HG02840 (cell line): Measurements from ENCODE around the gene C1QB.
"Not testable (repeated sequence)": the region's sequence is repeated elsewhere in the genome, so short reads cannot be mapped to it uniquely, and the experiment has no call there.

Experiments used
- ATAC-seq: cut with Tn5 transposase; IDR thresholded peaks from one replicate; pipeline ENCODE4 v1.9.1; 2021; ENCODE audit warnings: mild to moderate bottlenecking, moderate library complexity, moderate number of reproducible peaks; ENCODE audit not compliant: unreplicated experiment, low FRiP score

Gene C1QB

DNA sequence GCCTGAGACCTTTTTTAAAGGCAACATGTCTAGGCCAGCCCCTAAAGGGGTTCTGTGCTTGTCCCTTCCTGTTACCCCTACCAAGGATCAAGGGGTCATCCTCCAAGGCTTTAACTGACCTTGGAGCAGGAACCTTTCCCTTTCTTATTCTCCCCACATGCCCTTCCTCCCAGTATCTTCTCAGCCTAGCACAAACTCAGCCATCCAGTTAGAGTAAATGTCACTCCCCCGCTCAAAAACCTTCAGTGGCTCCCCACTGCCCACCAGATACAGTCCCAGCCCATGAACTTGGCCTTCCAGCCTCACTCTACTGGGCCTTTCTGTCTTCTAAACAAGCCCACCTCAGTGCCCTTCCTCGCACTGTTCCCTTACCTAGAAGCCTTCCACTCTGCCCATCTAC, 8.8 kb downstream of the C1QB start:
- ATAC-seq = no peak

DNA sequence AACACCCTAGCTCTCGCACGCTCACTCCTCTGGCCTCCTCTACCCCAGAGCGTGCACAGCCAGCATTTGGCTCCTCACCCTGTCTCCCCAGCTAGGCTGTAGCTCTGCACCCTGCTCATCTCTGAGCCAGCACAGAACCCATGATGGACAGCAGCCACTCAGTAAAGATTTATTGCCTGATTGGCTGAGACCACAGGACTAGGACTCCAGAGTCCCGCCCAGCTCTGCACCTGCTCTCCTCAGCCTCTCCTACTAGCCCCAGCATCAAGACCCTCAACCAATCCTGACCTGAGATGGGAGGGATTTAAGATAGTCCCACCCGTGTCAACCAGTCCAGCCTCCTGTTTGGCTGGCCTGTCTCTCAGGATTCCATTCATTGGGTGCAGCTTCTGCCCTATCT, 9.3 kb downstream of the C1QB start:
- no peak for ATAC-seq

GRCh38 chr1:22662986-22663408, 10.0 kb downstream of the C1QB start:
- no peak for ATAC-seq

DNA sequence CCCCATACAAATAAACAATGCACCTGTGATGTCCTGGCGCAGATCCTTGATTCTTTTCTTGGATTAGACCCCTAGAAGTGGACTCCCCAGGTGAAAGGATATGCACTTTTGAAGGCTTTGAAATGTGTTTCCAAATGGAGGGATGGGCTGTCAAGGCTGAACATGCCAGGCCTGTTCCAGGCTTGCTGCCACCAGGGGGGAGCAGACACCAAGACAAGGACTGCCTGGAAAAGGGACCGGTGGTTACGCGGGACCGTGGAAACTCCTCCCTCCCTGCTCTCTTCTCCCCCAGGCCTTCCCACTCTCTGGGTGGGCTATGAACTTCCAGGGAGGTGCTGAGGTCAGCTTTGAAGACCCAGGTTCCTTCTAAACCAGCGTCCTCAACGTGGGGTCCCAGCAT, 12.7 kb downstream of the C1QB start:
- ATAC-seq = no peak

GRCh38 chr1:22666412-22666811, 13.4 kb downstream of the C1QB start:
- no peak for ATAC-seq

DNA sequence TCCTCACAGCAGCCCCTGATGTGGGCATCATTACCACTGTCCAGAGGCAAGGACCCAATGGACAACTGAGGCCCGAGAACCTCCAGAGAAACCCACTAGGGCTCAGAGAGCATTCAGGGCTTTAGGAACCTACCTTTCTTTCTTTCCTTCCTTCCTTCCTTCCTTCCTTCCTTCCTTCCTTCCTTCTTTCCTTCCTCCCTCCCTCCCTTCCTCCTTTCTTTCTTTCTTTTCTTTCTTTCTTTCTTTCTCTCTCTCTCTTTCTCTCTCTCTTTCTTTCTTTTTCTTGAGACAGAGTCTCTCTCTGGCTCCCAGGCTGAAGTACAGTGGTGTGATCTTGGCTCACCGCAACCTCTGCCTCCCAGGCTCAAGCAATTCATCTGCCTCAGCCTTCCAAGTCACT, 15.8 kb downstream of the C1QB start:
- not testable (repeated sequence) for ATAC-seq

DNA sequence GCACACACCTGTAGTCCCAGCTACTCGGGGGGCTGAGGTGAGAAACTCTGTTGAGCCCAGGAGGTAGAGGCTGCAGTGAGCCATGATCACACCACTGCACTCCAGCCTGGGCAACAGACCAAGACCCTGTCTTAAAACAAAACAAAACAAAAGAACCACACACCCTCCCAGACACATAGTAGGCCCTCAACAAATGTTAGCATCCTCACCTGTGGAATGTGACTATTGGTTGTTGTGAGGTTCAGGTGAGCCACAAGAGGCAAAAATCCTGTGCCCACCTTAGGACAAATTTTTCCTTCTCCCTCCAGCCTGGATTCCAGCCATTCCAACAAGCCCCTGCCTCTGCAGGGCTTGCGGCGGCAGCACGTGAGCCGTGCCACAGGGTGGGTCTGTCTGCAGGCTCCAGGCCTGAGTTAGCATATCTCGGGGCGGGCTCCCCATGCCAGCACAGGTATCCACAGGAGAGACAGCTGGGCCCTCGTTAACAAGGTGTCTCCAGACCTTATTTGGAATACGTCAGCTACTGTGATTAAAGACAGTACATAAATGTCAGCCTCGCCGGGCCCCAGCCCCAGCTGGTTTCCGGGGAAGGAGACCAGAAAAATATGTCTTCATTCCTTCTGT, 17.4 kb downstream of the C1QB start:
- ATAC-seq = no peak

DNA sequence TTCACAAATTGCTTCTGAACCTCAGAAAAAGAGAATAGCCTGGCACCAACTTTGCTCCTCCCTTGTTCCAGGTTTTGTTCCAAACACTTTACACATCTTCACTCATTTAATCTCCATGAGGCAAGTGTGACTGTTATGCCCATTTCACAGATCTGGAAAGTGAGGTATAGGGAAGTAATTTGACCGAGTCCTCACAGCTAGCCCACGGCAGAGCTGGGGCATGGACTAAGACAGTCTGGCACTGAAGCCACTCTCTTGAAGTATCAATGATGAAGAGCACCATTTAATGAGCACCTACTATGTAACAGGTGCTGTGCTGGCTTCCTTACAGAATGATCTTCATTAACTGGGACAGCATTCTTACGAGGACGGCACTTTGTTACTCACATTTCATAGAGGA, 19.0 kb downstream of the C1QB start:
- no peak for ATAC-seq

DNA sequence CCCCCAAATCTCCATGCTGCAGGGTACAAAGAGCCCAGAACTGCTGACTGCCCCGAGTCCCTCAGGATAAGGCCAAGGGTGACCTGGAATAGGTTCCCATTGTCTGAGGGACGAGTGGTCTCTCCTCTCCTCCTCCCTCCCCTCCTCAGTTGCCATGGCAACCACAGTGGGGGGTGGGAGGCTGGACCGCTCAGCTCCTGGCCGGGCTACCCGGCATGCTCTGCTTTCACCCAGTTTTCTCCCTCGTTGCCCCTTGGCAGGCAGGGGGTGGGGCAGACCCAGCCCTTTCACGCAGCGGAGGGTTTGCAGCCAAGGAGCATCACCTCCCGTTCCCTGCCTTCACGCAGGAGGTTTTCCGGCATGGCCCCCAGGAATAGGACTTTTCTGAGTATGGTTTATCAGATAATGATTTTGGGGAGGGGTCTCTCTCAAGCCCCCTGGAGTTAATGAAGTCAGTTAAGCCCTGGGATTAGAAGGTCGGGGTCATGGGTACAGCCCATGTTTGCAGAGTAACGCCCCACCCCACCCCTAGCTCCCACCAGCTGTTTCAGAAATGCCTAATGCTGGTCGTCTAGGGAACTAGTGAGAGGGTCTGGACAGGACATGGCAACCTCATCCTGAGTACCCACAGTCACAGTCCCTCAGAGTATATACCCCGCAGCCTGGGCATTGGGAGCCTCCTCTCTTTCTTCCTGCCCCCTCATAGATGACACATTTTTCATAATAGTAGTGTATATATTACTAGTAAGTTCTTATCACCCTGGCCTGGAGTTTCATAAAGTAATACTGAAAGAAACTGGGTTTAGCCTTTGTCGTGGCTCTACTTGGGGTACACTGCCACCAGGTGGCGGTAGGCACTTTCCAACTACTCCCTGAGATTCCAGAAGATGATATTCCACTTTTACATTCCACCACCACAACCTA, 20.7 kb downstream of the C1QB start:
- no peak for ATAC-seq

- ATAC-seq = no peak
Observed at GRCh38 chr1:22674410-22674749, 21.3 kb downstream of the C1QB start.

DNA sequence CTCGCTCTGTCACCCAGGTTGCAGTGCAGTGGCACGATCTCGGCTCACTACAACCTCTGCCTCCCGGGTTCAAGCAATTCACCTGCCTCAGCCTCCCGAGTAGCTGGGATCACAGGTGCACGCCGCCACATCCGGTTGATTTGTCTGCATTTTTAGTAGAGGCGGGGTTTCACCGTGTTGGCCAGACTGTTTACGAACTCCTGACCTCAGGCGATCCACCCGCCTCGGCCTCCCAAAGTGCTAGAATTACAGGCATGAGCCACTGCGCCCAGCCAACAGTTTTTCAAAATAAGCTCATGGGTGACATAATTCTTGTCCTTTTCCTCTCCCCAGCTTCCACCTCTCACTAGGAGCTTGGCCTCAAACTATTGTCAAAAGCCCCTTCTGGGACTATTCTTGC, 23.1 kb downstream of the C1QB start:
- not testable (repeated sequence) for ATAC-seq

DNA sequence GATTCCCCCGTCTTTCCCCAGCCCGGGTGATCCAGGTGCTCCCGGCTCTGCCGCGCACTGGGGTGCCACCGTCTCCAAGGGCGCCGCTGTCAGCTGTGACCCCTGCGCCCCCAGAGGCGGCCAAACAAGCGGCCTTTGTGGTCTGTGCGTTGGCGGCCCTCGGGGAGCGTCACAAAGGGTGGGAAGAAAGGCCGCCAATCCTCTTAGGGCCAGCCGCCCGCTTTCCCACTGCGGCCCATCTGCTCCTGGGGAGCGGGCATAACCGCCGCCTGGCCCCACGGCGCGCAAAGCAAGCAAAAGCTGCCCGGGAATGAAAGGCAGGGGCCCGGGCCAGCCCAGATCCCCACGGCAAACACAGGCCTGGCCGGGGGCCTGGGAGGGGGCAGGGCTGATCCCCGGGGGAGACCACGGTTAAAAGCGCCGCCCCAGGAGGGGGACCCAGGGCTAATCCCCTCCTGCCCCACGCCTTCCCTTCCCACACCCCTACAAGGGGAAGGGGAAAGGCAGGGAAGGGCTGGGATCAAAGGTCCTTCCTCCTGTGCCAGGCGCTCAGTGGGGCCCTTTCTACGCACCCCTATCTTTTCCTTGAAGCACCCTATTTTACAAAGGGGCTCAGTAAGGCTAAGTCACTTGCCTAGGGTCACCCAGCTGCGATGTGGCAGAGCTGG, 24.0 kb downstream of the C1QB start:
- ATAC-seq = no peak

- ATAC-seq = no peak
Observed at GRCh38 chr1:22677931-22678896, 25.2 kb downstream of the C1QB start.

- ATAC-seq = no peak
Observed at GRCh38 chr1:22680726-22681125, 27.7 kb downstream of the C1QB start.

DNA sequence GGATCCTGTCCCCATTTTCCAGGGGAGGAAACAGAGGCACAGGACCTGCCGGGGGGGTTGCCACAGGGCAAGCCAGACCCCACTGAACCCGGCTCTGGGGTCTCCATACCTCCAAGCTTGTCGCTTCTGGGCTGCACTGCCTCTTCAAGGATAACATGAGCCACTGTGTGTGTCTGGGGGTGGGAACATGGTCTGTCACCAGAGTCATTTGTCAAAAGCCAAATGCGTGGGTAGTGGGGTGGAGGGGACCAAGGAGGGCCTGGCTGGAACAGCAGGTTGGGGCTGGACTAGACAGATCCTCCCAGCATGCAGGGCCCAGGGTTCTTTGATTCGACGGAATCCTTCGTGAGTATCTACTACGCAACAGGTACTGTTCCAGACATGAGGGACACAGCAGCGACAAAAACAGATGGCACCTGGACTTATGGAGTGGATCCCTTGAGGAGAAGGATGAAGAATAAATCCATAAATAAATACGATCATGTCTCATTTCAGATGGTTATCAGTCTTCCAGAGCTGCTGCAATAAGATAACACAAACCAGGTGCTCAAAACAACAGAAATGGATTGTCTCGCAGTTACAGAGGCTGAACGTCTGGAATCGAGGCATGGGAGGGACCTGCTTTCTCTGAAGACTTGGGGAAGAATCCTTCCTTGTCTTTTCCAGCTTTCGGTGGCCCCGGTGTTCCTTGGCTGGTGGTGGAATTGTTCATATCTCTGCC, 28.7 kb downstream of the C1QB start:
- ATAC-seq = no peak

- ATAC-seq = no peak
Observed at GRCh38 chr1:22683547-22683946, 30.5 kb downstream of the C1QB start.

- no peak for ATAC-seq
Observed at GRCh38 chr1:22685591-22686059, 32.6 kb downstream of the C1QB start.

GRCh38 chr1:22687191-22687590, 34.2 kb downstream of the C1QB start:
- ATAC-seq = no peak

GRCh38 chr1:22688466-22688865, 35.4 kb downstream of the C1QB start:
- no peak for ATAC-seq

GRCh38 chr1:22689505-22689904, 36.5 kb downstream of the C1QB start:
- no peak for ATAC-seq
